Measurements from ENCODE around the gene KRTAP10-6.

KRTAP10-6 gene

DNA sequence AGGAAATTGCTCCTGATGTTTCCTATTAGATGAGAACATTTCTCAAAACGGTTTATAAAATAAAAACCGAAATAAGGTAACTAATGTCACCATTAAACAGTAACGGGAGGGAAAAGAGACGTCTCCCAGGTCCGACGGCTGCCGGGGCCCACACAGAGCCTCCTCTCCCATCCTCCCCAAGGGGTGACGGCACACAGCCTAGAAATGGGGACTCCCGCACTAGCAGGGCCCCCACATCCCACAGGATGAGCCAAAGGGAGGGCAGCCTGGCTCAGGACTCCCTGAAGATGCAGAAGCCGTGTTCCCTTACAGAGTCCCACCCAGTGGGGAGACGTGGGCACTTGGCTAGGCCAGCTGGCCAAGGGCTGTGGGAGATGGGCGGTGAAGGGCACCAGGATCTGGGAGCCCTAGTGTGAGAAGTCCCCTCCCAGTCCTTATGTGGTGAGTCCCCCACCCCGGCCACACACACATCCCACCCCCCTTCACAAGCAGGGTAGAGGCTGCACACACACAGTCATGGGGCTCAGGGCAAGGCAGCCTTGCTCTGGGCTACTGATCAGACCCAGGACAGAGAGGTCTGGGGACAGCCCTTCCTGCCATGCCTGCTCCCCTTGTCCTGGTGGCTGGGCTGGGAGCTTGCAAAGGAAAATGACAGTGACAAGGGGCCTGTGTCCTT is 37.0 kb downstream of the KRTAP10-6 start:
- peak; percentile 9 for DNase-seq

DNA sequence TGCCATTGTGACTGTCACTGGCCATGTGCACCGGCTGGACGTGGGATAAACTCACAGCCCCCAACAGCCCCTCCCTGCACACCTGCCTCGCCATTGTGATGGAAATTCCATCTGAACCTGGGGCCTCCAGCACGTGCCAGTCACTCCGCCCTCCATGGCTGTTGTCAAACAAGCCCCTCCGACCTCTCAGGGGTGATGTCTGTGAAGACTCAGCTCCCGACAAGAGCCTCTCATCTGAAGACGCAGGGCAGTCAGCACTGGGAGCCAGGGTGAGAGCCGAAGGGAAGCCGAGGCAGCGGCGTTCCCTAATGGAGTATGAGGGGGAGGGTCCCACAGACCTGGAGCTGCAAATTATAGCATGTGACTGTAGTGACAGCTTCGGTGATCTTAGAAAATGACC is 39.6 kb downstream of the KRTAP10-6 start:
- no peak for DNase-seq

DNA sequence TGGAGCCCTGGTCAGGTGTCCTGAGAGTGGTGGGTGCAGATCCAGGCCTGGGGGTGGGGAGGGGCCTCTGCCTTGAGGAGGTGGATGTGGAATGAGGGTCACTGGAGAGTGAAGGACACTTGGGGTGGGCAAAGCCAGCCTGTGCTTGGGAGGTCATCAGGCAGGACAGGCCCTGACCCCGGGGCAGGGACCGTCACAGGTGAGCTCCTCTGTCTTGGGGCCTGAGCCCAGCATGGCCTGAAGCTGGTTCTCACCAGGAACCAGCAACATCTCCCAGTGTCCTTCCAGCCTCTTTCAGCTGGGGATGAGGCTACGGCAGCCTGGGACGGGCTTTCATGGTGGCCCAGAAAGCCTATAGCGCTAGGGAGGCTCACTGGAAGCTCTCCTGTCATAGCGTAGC is 40.2 kb downstream of the KRTAP10-6 start:
- DNase-seq, result peak; percentile 7

DNA sequence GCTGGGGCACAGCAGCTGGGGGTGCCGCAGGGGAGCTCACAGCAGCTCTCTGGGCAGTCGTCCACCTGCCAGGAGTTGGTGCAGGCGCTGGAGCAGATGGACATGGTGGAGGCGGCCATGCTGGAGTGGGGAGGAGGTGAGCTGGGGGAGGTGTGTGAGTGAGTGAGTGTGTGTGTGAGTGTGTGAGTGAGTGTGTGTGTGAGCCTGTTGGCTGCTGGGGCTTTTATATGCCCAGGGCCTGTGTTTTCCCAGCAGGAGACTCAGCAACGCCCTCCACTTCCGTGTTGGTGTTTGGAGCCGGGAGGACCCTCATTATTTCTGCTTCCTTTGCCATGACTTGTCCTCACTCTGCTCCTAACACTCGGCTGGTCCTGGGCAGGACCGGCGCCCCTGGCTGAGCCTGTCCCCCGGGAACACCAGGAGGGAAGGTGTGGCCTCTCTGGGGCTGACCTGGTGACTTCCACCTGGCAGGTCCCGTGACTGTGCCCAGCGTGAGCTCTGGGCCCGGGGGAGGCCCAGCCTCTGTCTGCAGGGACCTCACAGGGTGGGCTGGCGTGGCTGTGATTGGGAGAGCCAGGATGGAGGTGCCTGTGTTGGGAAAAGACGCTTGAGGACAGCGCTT is 40.9 kb downstream of the KRTAP10-6 start, which contains the start of gene KRTAP10-2:
TSS of gene KRTAP10-2 (minus strand) at position 166 of the 622 bp plus-strand sequence. CDS start at position 119, 47 bp downstream.
- peak; percentile 17 for DNase-seq

DNA sequence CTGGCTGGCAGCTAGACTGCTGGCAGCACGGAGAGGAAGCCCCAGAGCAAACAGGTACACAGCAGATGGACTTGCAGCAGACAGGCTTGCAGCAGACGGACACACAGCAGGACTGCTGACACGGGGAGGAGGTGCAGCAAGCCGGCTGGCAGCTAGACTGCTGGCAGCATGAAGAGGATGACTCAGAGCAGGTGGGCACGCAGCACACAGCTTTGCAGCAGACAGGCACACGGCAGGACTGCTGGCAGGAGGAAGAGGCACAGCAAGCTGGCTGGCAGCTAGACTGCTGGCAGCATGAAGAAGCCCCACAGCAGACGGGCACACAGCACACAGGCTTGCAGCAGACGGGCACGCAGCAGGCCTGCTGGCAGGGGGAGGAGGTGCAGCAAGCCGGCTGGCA is 41.5 kb downstream of the KRTAP10-6 start:
- DNase-seq, result peak; percentile 19

DNA sequence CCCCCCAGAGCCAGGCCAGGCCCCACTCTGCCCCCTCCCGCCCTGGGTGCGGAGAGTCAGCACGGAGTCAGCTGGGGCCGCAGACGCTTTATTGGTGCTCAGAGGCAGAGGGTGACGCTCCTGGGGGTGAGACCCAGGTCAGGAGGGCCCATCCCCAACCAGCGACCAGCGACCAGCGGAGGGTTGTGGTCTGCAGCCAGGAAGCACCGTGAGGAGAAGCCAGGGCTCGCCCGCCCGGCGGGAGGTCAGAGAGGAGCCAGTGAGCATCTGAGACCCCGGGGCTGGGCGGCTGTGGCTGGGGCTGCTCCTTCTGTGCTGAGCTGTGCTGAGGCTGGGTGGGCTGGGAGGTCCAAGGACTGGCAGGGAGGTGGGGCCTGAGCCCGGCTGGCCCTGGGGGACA is 42.0 kb downstream of the KRTAP10-6 start:
- DNase-seq, result peak; percentile 19

DNA sequence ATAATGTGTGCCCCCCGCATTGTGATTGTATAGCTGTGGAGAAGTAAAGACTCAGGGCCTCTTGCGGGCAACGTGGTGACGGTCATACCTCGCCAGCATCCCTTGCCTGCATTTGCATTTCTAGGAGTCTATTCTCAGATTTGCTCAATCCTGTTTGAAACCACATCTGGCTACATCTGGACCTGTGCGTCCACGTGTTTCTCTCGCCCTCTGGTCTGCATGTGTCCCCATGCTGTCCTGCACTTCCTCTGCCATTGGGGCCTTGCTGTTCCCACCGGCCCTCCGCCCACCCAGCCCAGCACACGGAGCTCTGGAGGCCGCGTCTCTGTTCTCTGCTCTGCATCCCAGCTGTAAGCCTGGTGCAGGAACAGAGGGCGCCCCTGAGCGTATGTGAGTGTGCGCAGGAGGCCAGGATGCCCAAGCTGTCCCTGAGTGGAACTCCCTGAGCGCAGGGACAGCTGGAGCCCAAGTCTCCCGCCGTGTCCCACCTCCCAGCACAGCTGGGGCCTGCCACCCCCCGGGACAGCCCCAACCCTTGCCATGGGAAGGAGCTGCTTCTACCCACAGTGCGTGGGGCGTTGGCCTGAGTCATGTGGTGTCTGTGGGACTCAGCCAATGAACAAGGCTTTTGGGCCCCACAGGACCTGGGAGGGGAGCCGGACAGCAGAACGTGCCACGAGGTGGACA is 42.6 kb downstream of the KRTAP10-6 start:
- peak; percentile 18 for DNase-seq

DNA sequence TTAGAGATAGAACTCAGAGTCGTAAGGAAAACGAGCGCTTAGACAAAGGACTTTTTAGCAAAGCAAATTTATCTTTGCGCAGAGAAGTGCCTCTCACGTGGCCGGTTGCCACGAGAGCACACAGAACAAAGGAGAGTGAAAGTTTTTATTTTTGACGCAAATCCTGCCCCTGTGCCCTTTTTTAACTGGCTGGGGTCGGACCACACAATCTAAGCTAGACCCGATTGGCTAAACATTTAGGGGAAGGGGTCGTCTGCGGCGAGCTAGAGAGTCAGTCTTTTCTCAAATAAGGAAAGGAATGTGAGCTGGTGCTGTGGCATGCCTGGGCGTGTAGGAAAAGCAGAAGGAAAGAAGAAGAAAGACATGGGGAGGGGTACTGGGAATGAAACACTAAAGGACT is 43.4 kb downstream of the KRTAP10-6 start:
- no peak for DNase-seq

DNA sequence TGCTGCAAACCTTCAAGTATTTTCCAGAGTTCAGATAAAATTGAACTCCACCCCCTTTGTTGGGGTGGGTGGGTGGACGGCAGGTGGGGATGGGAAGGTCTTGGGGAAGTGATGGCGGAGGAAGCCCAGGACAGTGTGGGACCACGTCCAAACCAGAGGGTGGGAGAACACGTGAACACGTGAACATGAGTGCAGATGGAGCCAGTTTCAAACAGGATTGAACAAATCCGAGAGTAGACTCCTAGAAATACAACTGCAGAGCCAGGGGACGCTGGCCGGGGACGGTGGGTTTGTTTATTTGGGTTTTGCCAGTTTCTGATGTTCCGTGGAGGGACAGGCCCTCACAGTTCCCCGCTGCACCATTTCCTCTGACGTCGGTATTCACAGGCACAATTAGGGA is 43.9 kb downstream of the KRTAP10-6 start:
- peak; percentile 12 for DNase-seq

DNA sequence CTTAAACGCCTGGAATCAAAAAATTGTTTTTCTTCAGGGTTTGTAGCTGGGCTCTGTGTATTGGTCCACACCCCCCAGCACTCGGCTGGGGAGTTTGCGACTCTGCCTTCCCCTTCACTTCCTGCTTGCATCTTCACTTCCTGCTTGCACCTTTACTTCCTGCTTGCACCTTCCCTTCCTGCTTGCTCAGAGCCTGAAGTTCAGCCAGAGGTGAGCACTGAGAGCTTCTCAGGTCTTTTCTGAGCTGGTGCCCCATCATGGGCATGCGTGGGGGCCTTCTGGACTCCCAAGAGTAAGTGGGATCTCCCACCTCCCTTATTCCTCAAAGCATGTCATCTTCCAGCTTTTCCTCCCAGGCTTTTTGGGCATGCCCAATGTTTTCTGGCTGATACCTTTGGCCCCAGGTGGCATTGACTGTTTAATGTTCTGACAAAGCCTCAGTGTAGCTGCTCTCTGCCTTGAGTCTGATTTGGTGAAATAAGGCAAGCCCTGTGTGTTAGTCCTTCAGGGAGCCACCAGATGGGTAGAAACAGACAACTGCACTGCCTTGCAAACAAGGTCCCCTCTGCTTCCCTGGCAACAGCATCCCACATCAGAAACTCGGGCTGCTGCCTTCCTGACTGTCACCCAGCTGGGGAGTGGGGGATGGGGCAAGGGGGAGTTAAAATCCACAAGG is 44.5 kb downstream of the KRTAP10-6 start:
- peak; percentile 35 for DNase-seq

DNA sequence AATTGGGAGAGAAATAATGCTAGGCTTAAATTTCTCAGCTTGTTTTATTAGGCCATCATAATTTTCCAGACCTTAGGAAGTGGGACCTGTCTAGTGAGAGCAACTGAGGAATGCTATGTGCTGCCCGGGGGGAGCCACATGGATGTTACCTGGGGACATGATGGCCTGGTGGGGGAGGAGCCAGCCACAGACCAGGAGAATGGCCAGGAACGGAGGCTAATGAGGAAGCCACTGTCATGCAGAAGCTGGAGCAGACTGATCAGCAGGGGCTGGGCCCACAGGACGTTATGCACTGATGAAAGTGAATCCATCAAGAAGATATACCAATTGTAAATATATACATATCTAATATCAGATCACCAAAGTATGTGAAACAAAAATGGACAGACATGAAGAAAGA is 47.7 kb downstream of the KRTAP10-6 start:
- peak; percentile 10 for DNase-seq

DNA sequence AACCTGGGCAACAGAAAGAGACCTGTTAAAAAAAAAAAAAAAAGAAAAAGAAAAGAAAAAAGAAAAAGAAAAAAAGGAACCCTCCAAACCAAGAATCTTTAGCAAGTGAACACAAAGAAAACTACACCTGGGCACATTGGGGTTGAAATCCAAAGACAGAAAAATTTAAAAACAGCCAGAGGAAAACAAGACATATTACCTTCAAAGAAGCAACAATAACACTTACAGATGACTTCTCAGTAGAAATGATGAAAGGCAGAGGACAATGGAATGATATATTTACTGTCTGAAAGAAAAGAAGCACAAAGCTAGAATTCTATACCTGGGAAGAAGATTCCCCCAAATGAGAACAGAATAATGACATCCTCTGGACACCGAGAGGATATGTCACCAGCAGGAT is 49.6 kb downstream of the KRTAP10-6 start:
- no peak for DNase-seq
